ENCODE measurements around the gene DNAJB8. TPM values are rescaled to one million over a fixed set of nuclear protein-coding genes. Genes with fewer than 3 reads are reported as not detected.

DNAJB8 gene
- total RNA-seq = not detected in 2 replicates
- polyA plus RNA-seq = not detected in 2 replicates

- 87% methylated on average over 14 of the region's 14 CpGs for WGBS (ENCODE audit: low lambda C conversion rate, missing lambda C conversion rate)
- H3K9me3 ChIP-seq (ENCODE audit: low read depth) = no peaks in the 10 kb centered on the region
- H3K27ac ChIP-seq = no peak within 1 kb of the TSS
- no peak for DNase-seq (ENCODE audit: low spot score)
- H3K4me2 ChIP-seq = no peak within 1 kb of the TSS
- peaks cover 34% of the 10 kb centered on the region for H3K27me3 ChIP-seq
- H3K36me3 ChIP-seq (replicated peaks; ENCODE audit: insufficient read depth, low read depth) = no peaks in the 10 kb centered on the region
- H3K4me3 ChIP-seq = no peak within 1 kb of the TSS
- H3K9me2 ChIP-seq (replicated peaks; ENCODE audit: insufficient read depth) = no peaks in the 10 kb centered on the region
- H4K20me1 ChIP-seq (ENCODE audit: insufficient read depth, poor library complexity, severe bottlenecking) = no peaks in the 10 kb centered on the region
- H2AFZ ChIP-seq = no peak within 1 kb of the TSS
- TF ChIP-seq EZH2phosphoT487 (IDR thresholded peaks at IDR 0.05; ENCODE audit: low read depth, severe bottlenecking, unreplicated experiment) = no peak
- TF ChIP-seq EZH2 (IDR thresholded peaks at IDR 0.05; ENCODE audit: borderline replicate concordance) = no peak
- TF ChIP-seq CTCF (IDR thresholded peaks at IDR 0.05; ENCODE audit: poor library complexity) = no peak
- no peaks in the 10 kb centered on the region for H3K79me2 ChIP-seq
- no peaks in the 10 kb centered on the region for H3K4me1 ChIP-seq (ENCODE audit: insufficient read depth)
Measured at GRCh38 chr3:128466840-128467541, at the start of gene DNAJB8. DNAJB8 (minus strand) TSS chr3:128466890; CDS start chr3:128463245, 3,645 bp downstream.

GRCh38 chr3:128515967-128516366 is 49.3 kb upstream of the DNAJB8 start:
- Histone ChIP-seq H3K27me3 (peaks cover 9% of the 10 kb centered on the region), H3K4me2 (no peak overlapping the region), H3K4me1 (ENCODE audit: insufficient read depth) (no peaks in the 10 kb centered on the region), H3K4me3 (no peak overlapping the region), H3K27ac (no peak overlapping the region), H4K20me1 (ENCODE audit: insufficient read depth, poor library complexity, severe bottlenecking) (no peaks in the 10 kb centered on the region), H3K79me2 (no peaks in the 10 kb centered on the region), H3K9me3 (ENCODE audit: low read depth) (no peaks in the 10 kb centered on the region), H3K36me3 (replicated peaks; ENCODE audit: insufficient read depth, low read depth) (no peaks in the 10 kb centered on the region), H2AFZ (no peak overlapping the region), H3K9me2 (replicated peaks; ENCODE audit: insufficient read depth) (no peaks in the 10 kb centered on the region)
- no peak for DNase-seq (ENCODE audit: low spot score)
- 93% methylated on average over 1 of the region's 1 CpG for WGBS (ENCODE audit: low lambda C conversion rate, missing lambda C conversion rate)
- TF ChIP-seq EZH2phosphoT487 (IDR thresholded peaks at IDR 0.05; ENCODE audit: low read depth, severe bottlenecking, unreplicated experiment) (no peak), EZH2 (IDR thresholded peaks at IDR 0.05; ENCODE audit: borderline replicate concordance) (no peak), CTCF (IDR thresholded peaks at IDR 0.05; ENCODE audit: poor library complexity) (no peak)

- 90% methylated on average over 5 of the region's 5 CpGs for WGBS (ENCODE audit: low lambda C conversion rate, missing lambda C conversion rate)
Measured at GRCh38 chr3:128508852-128509251, 42.2 kb upstream of the DNAJB8 start.

GRCh38 chr3:128506754-128507153 is 40.1 kb upstream of the DNAJB8 start:
- Histone ChIP-seq H3K36me3 (replicated peaks; ENCODE audit: insufficient read depth, low read depth) (no peaks in the 10 kb centered on the region), H3K4me1 (ENCODE audit: insufficient read depth) (no peaks in the 10 kb centered on the region), H3K79me2 (no peaks in the 10 kb centered on the region), H3K27me3 (peaks cover 12% of the 10 kb centered on the region), H3K27ac (no peak overlapping the region), H3K4me3 (no peak overlapping the region), H4K20me1 (ENCODE audit: insufficient read depth, poor library complexity, severe bottlenecking) (no peaks in the 10 kb centered on the region), H3K4me2 (no peak overlapping the region), H3K9me3 (ENCODE audit: low read depth) (no peaks in the 10 kb centered on the region), H3K9me2 (replicated peaks; ENCODE audit: insufficient read depth) (no peaks in the 10 kb centered on the region), H2AFZ (no peak overlapping the region)
- no peak for TF ChIP-seq EZH2 (IDR thresholded peaks at IDR 0.05; ENCODE audit: borderline replicate concordance)
- no peak for TF ChIP-seq EZH2phosphoT487 (IDR thresholded peaks at IDR 0.05; ENCODE audit: low read depth, severe bottlenecking, unreplicated experiment)
- no peak for TF ChIP-seq CTCF (IDR thresholded peaks at IDR 0.05; ENCODE audit: poor library complexity)
- no peak for DNase-seq (ENCODE audit: low spot score)
- WGBS (ENCODE audit: low lambda C conversion rate, missing lambda C conversion rate) = 57% methylated on average over 2 of the region's 2 CpGs

More at GRCh38 chr3:128508852-128509251, 42.2 kb upstream of the DNAJB8 start:
- H3K9me2 ChIP-seq (replicated peaks; ENCODE audit: insufficient read depth) = no peaks in the 10 kb centered on the region
- TF ChIP-seq EZH2phosphoT487 (IDR thresholded peaks at IDR 0.05; ENCODE audit: low read depth, severe bottlenecking, unreplicated experiment) = no peak
- H3K4me1 ChIP-seq (ENCODE audit: insufficient read depth) = no peaks in the 10 kb centered on the region
- H4K20me1 ChIP-seq (ENCODE audit: insufficient read depth, poor library complexity, severe bottlenecking) = no peaks in the 10 kb centered on the region
- H3K9me3 ChIP-seq (ENCODE audit: low read depth) = no peaks in the 10 kb centered on the region
- no peak overlapping the region for H3K27ac ChIP-seq
- peaks cover 4% of the 10 kb centered on the region for H3K27me3 ChIP-seq
- DNase-seq (ENCODE audit: low spot score) = no peak
- no peak overlapping the region for H3K4me3 ChIP-seq
- H3K36me3 ChIP-seq (replicated peaks; ENCODE audit: insufficient read depth, low read depth) = no peaks in the 10 kb centered on the region
- no peak overlapping the region for H3K4me2 ChIP-seq
- H2AFZ ChIP-seq = no peak overlapping the region
- H3K79me2 ChIP-seq = no peaks in the 10 kb centered on the region

All from hepatocyte (in vitro differentiated cells).